GM18505 (cell line): Measurements from ENCODE around the gene TRIO.

Source experiments
- ATAC-seq: cut with Tn5 transposase; IDR thresholded peaks from one replicate; pipeline ENCODE4 v1.9.1; 2021; ENCODE audit not compliant: unreplicated experiment
- POLR2A ChIP-seq: IDR thresholded peaks from 4 replicates; pipeline ENCODE4 v1.6.1; 2011; ENCODE audit warnings: borderline replicate concordance; ENCODE audit not compliant: insufficient read depth, insufficient read length; ENCODE audit errors: extremely low read depth

The TRIO gene

DNA sequence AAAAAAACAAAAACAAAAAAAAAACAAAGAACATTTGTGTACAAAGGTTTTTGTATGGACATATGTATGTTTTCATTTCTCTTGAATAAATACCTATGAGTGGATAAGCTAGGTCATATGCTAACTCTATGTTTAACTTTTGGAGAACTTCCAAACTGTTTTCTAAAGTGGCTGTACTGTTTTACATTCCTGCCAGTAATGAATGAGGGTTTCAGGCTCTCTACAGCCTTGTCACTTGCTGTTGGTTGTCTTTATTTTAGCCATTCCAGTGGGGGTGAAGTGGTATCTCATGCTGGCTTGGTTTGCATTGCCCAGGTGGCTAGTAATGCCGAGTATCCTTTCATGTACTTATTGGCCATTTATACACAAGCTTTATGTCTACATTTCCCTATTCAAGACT, 9.1 kb upstream of the TRIO start:
- no peak for ATAC-seq
- TF ChIP-seq POLR2A, result no peak

DNA sequence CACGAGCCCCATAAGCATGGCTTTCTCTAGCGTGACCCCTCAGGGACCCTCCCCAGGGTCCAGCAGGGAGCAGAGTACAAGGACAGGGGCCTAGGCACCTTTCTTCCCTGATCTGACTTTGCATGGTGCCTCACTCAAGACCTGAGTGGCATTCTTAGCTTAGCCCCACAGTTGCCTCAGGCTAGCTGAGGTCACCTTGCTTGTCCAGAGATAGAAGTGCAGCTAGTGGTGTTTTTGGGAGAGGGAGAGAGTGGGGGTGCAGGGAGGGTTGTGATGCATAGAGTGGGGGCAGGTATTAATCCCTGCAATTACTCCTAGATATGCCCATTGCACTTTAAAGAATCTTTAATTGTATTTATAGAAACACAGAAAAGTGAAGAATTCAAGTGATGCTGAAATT, 8.4 kb upstream of the TRIO start:
- no peak for TF ChIP-seq POLR2A
- no peak for ATAC-seq

DNA sequence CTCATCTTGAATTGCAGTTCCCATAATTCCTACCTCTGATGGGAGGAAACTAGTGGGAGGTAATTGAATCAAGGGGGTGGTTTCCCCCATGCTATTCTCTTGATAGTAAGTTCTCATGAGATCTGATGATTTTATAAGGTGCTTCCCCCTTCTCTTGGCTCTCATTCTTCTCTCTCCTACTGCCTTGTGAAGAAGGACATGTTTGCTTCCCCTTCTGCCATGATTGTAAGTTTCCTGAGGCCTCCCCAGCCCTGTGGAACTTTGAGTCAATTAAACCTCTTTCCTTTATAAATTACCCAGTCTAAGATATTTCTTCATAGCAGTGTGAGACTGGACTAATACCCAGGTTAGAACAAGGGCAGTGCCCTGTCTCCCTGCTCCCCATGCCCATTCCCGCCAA, 7.5 kb upstream of the TRIO start:
- TF ChIP-seq POLR2A, result no peak
- no peak for ATAC-seq

DNA sequence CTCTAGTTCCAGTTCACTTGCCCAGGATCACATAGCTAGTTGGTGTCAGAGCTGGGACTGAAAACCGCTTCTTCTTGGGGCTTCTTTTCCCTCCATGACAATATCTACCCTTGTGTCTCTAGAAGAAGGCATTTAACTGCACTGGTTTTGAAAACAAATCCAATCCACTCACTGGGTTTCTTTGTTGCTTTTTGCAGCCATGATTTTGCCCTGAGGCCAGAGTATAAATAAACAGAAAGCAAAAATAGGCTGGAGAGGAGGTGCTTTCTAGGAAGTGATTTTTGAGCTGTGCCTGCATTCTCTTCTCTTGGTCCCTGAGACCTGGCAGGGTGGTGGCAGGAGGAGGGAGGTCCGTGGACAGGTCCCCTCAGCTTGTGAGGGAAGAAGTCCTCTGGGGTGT, 6.9 kb upstream of the TRIO start:
- no peak for TF ChIP-seq POLR2A
- ATAC-seq, result no peak

DNA sequence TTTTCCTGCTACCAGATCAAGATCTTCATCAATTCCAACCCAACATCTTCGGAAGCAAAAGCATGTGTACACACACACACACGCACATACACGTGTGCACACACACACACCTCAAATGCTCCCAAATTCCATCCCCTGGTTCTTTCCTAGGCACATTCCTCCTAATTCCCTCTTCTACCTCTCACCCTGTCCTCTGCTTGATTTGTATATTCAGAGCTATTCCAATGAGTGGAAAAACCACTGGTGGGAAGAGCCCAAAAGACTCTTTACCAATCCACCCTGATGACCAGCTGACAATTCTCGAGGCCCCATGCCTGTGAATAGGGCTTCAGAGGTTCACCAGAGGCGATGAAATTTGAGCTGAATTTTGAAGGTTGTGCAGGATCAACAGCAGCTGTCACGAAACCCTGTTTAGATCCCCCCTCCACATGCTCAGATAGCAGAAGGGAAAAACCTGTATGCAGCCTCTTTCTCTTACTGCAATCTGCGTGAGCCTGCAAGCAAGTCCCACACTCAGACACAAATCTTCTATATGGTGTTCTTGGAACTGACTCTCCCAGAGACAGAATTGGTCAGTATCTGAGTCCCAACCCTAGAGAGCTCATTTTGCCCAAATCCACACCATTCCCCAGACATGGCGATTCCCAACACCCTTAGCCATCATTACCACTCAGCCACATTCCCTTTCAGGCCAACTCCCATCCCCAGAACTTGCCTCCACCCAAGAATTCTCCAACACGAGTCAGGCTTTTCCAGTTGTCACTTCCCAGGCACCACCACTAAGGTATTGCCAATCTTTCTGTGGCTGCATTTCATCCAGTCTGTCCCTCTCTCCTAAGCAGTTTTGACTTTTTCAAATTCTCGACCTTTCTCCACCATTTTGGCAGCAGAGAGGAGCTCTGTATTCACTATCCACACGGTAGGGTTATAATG, 4.3 kb upstream of the TRIO start:
- TF ChIP-seq POLR2A, result no peak
- ATAC-seq, result no peak

DNA sequence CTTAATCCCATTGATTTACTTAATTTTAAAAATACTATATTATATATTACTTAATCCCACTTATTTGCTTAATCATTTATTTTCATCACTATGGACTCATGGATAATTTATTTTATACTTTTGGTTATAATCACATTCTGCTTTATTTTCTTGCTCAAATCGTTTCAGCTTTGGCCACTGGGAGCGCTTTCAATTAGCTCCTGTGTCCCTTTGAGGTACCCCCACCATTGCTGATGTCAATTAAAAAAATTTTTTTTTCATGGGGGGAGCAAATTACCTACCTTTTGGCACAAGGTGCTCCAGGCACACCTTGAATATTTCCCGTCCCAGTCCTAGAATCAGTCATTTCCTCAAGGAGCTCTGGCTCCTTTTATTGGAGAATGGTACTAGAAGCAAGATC, 1.4 kb upstream of the TRIO start:
- TF ChIP-seq POLR2A, result no peak
- no peak for ATAC-seq

DNA sequence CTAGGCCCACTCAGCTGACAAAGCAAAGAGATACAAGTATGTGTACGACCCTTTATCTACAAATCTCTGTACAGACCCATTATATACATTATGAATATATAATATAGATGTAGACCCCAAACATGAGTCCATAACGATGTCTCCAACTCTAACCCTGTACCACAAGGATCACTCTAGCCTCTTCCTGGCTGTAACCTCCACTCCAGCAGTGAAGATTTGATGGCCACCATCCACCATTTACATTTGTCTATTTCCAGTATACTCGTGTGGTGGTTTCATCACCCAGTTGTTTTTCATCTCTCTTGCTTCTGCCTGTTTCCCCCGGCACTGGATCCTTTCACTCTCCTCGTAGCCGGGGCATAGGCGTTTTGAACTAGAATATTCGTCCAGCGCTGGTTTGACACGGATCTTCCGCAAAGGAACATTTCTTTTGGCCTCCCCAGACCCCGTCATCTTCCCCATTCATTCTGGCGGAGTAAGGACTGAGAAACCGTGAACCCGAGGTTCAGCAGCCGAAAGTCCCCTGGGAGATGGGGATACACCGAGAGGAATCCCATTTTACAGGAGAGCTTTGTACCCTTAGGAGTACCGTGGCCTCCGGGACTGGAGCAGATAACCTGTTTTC, 828 bp upstream of the TRIO start:
- no peak for TF ChIP-seq POLR2A
- no peak for ATAC-seq

DNA sequence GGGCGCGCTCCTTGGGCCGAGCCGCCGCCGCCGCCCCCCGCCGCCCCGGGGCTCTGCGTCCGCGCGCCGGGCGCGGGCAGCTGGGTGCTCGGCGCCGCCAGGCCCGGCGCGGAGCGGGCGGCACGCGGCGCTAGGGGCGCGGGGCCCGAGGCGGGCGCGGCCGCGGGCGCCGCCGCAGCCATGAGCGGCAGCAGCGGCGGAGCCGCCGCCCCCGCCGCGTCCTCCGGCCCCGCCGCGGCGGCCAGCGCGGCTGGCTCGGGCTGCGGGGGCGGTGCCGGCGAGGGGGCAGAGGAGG, 351 bp downstream of the TRIO start:
- peak; percentile 16 for ATAC-seq
- no peak for TF ChIP-seq POLR2A

DNA sequence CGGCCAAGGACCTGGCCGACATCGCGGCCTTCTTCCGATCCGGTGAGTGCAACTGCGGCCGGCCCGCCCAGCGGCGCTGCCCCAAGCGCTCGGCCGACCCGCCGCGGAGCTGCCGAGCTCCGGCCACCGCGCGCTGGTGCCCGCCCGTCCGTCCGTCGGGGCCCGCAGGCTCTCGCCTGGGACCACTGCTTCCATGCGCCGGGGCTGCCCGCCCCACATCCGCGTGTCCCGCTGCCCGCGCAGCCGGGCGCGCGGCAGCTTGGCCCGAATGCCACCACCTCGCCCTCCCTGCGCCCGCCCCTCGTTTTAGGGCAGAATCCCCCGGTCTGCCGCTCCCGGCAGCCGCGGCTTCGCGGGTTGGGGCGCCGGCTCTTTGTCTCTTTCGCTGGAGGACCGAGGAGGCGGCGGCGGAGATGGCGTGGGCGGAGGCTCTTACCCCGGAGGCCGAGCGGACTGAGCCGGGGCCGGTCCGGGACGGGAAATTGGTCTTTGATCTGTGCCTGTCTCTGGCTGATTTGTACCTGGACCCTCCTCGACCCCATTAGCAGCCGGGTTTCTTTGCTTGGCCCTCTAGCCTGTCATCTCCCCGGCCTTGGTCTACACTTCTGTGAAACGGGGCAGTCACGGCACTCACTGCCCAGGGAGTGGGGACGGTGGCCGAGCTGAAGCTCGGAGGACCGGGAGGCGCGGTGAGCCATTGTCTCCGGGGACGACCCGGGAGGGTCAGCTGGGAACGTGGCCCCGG, 871 bp downstream of the TRIO start:
- no peak for TF ChIP-seq POLR2A
- ATAC-seq, result peak; percentile 11

DNA sequence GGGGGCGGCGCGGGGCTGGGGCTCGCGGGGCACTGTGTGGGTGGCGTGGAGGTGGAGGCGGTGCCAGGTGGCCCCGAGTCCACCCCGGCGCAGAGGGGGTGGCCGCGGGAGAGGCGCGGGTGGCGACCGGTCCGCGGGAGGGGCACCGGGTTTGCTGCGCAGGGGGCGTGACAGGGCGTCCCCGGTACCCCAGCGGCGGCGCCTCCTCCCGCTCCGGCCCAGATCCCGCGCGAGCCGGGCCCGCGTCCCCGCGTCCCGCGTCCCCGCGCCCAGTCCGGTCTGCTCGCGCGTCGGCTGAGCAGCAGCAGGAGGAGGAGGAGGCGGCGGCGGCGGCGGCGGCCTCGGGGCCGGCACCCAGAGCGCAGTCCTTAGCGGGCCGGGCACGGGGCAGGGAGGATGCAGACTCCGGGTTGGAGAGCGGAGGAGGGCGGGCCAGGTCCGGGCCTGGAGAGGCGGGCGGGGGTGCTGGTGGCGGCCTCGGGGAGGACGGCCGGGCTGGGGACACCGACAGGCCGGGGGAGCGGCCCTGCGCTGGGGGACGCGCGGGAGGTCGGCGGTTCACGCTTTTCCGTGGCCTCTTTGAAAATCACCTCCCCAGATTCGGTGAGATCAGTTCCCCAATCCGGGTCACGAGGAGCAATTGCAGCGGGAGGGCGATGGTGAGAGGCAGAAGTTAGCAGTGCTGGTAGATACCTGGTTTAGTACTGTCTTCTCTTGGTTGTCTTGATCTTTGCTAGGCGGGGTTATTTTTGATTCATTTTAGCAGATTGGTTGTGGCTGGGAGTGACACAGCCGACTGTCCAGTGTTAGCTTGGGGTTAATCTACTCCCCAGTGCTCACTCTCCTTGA, 1.7 kb downstream of the TRIO start:
- ATAC-seq, result peak; percentile 45

DNA sequence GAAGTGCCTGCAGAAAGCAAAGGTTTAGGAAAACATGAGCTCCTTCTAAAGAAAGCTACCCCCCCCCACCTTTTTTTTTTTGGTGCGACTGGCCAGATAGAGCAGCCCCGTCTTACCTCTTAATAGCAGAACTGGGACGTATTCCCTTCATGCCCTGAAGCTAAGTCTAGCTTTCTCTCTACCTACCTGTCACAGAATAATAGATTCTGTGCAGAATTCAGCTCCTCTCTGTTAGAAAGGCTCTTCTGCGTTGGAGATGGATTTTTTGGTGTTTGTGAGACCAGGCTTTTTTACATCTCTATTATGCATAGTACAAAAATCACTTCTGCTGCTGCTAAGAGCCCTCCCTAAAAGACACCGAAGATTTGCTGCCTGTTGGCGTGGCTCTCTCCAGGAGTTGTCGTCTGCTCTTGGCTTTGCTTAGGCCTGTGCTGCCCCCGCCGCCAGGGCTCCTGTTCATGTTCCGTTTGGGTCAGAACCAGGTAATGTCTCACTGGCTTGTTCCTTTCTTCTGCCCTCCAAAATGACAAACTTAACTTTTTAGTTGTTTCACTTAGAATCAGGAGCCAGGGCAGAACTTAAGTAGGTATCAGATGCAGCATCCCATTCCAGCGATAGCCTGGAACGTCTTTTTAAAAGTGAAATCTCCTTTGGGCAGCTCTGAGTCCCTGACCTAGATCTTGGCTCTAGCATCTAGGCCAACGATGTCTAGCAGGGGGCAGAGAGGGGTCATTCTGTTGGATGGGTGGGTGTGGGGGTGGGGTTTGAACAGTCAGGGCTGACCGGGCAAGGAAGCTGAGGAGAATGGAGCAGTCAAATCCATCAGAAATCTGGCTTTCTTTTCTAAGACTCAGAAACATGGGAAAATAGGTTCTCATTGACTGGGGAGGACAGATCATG, 2.5 kb downstream of the TRIO start:
- no peak for TF ChIP-seq POLR2A
- ATAC-seq, result no peak

More for the DNA sequence above, 1.7 kb downstream of the TRIO start:
- peak; percentile 72 for TF ChIP-seq POLR2A

DNA sequence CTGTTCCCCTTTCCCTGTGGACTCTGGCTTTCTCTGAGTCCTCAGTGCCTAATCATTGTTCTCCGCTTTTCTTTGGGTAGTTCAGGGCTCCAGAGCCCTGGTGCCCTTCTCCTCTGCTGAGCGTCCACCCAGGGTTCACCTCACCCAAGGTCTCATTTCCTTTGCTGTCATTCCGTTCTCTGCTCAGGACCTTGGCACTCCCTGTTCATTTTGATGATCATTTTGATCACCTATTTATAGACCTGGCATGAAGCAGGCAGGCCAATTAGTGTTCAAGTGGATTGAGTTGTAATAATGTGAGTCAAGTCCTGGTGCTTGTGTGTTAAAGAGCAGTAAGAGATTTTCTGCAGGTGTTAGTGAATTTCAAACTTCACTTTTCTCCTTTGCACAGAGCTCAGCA, 3.6 kb downstream of the TRIO start:
- ATAC-seq, result no peak
- no peak for TF ChIP-seq POLR2A

DNA sequence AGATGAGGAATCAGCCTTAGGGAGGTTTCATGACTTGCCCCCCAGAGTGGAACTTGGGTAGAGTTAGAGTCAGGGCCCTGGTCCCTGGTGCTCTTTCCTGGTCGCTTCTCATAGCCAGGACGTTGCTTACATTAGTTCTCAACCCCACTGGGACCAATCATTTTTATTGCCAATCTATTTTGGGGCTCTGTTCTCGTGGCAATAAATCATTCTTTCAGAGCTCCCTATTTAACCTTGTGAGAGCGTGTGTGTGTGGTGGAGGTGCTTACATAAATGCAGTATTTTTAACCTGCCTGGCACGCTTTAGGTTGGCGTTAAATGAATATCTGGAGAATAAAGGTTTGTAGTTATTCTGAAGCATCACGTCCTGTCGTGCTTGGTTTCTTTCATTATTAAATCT, 4.1 kb downstream of the TRIO start:
- no peak for ATAC-seq
- TF ChIP-seq POLR2A, result no peak

DNA sequence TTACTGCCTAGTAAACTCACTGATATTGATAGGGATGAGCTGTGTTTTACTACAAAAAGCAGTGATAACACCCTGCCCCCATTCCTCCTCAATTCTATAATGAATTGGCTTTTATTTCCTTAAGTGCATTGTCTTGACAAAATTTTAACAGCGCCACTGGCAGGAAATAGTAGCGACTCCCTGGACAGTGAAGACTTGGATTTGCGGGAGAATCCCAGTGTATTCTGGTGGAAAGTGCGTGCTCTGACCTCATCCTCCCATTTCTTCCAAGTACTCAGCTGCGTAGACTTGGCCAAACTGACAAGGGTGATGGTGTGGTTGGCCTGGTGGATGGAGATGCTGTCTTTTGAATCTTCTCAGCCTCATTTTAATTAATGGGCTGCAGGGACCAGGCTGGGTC, 5.3 kb downstream of the TRIO start:
- no peak for TF ChIP-seq POLR2A
- no peak for ATAC-seq
